Ectodermal cell (in vitro differentiated cells): ENCODE measurements around the gene ZNF507.

ENCODE experiments used
- H3K27ac ChIP-seq: 2 replicates; pipeline ENCODE4 v1.7.0; 2013; ENCODE audit warnings: mild to moderate bottlenecking, low read depth, low read length; ENCODE audit not compliant: insufficient read depth, poor library complexity, severe bottlenecking
- H3K27me3 ChIP-seq: 2 replicates; pipeline ENCODE4 v1.7.0; 2013; ENCODE audit warnings: mild to moderate bottlenecking, low read length; ENCODE audit not compliant: insufficient read depth, control insufficient read depth, poor library complexity, severe bottlenecking
- H3K36me3 ChIP-seq: one replicate; pipeline ENCODE4 v1.7.0; 2013; ENCODE audit warnings: low read length; ENCODE audit not compliant: control insufficient read depth, insufficient read depth
- H3K4me1 ChIP-seq: one replicate; pipeline ENCODE4 v1.7.0; 2013; ENCODE audit warnings: low read length; ENCODE audit not compliant: control insufficient read depth, insufficient read depth
- H3K4me3 ChIP-seq: 2 replicates; pipeline ENCODE4 v1.7.0; 2013; ENCODE audit warnings: low read depth, low read length, control low read depth; ENCODE audit not compliant: insufficient read depth
- H3K9me3 ChIP-seq: 2 replicates; pipeline ENCODE4 v1.7.0; 2013; ENCODE audit warnings: mild to moderate bottlenecking, low read length, moderate library complexity; ENCODE audit not compliant: control insufficient read depth
- WGBS, 2 experiments: methylation state at CpG; one replicate each; pipeline ENCODE4 v1.1.7; 2013; ENCODE audit warnings: missing lambda C conversion rate in 2 of 2; 5-methylcytosine and 5-hydroxymethylcytosine counted together

ZNF507 gene

DNA sequence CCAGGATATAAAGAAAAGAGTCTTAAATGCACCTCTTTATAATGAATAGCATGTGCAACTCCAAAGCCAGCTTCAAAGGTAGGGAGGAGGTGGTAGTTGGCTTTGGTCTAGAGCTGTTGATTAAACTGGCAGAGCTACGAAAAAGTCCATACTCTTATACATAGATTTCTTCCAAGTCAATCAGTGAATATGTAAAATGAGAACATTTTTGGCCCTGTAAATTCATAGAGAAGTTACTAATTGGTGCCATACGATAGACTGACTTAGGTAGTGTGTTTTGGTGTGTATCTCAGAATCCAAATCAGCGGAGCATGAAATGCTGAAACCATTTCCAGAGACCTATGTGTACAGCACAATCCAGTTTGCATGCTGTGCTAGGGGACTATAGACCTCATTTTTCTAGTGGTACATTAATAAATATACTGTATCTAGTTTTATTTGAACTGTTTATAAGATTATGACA lies 43.0 kb downstream of the ZNF507 start:
- Histone ChIP-seq H3K4me1 (no peaks in the 10 kb centered on the region), H3K9me3 (no peaks in the 10 kb centered on the region), H3K27me3 (no peaks in the 10 kb centered on the region), H3K36me3 (no peaks in the 10 kb centered on the region), H3K4me3 (no peak overlapping the region), H3K27ac (no peak overlapping the region)
- 92 to 96% methylated on average over 2 of the region's 3 CpGs for WGBS, 2 experiments

DNA sequence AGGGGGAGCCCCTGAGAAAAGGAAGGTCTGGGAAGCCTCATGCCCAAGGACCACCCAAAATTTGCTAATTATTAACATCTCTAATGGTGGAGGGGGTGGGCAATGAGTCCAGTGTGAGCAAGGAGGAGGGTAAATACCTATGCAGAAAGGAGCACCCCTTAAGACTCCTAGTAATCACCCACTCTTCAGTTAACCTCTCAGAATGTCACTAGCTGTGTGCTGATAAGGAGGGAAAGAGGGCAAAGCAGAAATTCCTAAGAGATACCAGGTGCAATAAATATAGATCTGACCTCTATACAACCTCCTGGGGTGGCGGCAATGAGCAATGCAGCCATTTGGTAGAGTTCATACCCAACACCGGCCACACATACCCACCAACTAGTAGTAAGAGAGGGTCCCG lies 47.5 kb downstream of the ZNF507 start:
- WGBS, 2 experiments, result 90 to 92% methylated on average over 3 of the region's 3 CpGs
- Histone ChIP-seq H3K4me3 (no peak overlapping the region), H3K36me3 (no peaks in the 10 kb centered on the region), H3K27me3 (no peaks in the 10 kb centered on the region), H3K9me3 (no peaks in the 10 kb centered on the region), H3K4me1 (no peaks in the 10 kb centered on the region), H3K27ac (no peak overlapping the region)

DNA sequence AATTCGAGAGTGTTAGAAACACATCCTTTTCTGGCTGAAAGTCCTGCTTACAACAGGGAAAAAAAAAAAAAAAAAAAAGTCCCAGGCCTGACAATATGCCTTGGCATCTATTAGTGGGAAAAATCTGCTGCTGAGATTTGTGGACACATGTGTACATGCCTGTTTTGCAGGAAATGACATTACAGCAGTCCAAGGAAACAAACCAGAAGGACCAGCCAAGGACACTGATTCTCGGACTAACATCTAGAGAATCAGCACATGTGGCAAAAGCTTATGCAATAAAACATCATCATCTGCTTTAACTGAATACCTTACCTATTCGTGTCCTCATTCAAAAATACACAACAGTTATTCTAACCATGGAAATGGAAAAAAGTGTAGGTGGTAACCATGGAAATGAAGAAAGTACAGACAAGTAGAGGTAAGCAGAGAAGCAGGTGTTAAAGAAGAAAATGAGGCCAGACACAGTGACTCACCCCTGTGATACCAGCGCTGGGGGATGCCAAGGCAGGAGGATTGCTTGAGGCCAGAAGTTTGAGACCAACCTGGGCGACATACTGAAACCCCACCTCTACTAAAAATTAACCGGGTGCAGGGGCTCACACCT lies 50.7 kb downstream of the ZNF507 start:
- no peaks in the 10 kb centered on the region for H3K9me3 ChIP-seq
- no peak overlapping the region for H3K27ac ChIP-seq
- no peak overlapping the region for H3K4me3 ChIP-seq
- H3K4me1 ChIP-seq, result no peaks in the 10 kb centered on the region
- H3K27me3 ChIP-seq, result no peaks in the 10 kb centered on the region
- no peaks in the 10 kb centered on the region for H3K36me3 ChIP-seq
- 89 to 91% methylated on average over 5 of the region's 6 CpGs for WGBS, 2 experiments

DNA sequence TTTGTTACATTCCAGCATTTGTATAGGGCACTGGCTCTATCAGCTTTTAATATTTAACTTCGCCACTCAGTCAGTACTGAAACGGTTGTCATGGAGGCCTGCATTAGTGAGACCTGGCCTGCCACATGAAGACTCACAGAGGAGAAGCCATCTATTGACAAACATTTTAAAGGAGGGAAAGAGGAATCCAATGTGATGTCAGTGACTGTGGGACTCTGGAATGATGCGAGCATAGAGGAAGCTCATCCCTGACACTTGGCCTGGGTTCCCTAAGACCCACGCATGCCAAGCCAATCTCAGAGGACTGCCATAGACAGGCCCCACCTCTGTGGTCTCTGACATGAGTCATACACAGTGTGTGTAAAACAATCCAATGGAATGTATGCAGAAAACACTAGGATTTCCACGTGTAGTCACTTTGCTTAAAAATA lies 52.3 kb downstream of the ZNF507 start:
- Histone ChIP-seq H3K27me3 (no peaks in the 10 kb centered on the region), H3K4me3 (no peak overlapping the region), H3K9me3 (no peaks in the 10 kb centered on the region), H3K36me3 (no peaks in the 10 kb centered on the region), H3K27ac (no peak overlapping the region), H3K4me1 (no peaks in the 10 kb centered on the region)
- WGBS, 2 experiments, result 84 to 92% methylated on average over 5 of the region's 5 CpGs

DNA sequence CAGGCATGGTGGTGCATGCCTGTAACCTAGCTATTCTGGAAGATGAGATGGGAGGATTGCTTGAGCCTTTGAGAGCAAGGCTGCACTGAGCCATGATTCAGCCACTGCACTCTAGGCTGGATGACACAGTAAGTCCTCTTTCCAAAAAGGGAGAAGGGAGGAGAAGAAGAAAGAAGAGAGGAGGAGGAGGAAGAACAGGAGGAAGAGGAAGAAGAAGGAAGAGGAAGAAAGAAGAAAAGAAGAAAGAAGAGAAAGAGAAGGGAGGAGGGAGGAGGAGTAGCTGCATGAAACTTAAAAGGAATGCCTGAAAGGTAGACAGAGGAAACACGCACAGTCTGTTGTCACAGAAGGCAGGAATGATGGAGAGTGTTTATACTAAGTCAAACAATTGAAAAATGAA lies 56.6 kb downstream of the ZNF507 start:
- H3K9me3 ChIP-seq, result no peaks in the 10 kb centered on the region
- no peaks in the 10 kb centered on the region for H3K27me3 ChIP-seq
- peaks cover 4% of the 10 kb centered on the region for H3K4me1 ChIP-seq
- WGBS, 2 experiments, result 95 to 100% methylated on average over 1 of the region's 1 CpG
- H3K27ac ChIP-seq, result no peak overlapping the region
- H3K36me3 ChIP-seq, result no peaks in the 10 kb centered on the region
- H3K4me3 ChIP-seq, result no peak overlapping the region

DNA sequence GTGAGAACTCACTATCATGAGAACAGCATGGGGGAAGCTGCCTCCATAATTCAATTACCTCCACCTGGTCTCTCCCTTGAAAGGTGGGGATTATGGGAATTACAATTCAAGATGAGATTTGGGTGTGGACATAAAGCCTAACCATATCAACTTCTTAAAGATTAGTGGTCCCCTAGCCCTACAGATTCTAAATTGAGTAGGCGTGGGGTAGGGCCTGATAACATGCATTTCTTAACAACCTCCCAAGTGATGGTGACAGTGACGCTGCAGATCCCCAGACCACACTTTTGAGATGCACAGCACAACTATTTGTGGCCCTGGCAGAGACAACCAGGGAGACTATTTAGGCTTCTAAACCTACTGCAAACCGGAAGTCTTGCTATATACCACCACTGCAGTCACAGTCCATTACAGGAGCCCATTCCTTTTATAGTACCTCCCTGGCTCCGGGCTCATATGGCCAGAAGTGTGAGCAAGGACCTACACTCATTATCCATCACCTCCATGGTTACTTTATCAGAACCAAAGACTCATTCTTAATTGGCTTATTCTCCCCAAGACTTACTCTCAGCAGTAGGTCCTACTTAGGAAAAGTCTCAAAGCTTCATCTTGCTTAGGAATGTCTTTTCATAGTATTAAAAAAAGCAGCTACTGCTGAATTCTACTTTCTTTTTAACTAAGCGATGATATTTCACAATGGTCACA lies 58.0 kb downstream of the ZNF507 start:
- no peaks in the 10 kb centered on the region for H3K9me3 ChIP-seq
- H3K27ac ChIP-seq, result peak overlapping the region; percentile 98
- no peaks in the 10 kb centered on the region for H3K27me3 ChIP-seq
- no peaks in the 10 kb centered on the region for H3K36me3 ChIP-seq
- H3K4me1 ChIP-seq, result peaks cover 9% of the 10 kb centered on the region
- peak overlapping the region; percentile 84 for H3K4me3 ChIP-seq
- WGBS, 2 experiments, result 77 to 83% methylated on average over 4 to 5 of the region's 5 CpGs

DNA sequence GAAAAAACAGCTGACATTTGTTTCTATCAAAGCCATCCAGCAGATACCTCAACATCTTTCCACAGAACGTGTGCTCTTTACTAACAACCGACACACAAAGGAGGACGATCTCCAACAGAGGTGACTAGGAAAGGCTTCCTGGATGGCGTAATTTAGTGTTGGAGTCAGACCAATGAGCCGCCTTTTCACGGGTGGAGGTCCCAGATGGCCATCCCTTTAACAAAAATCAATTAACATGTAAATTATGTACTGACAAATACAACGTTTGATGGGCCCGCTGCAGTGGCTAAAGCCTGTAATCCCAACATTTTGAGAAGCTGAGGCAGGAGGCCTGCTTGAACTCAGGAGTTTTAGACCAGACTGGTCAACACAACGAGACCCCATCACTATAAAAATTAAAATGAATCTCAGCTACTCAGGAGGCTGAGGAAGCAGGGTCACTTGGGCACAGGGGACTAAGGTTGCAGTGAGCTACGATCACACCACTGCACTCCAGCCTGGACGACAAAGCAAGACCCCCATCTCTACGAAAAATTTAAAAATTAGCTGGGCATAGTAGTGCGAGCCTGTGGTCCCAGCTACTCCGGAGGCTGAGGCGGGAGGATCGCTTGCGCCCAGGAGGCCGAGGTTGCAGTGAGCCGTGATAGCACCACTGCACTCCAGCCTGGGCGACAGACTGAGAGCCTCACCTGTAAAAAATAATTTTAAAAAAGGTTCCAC lies 59.0 kb downstream of the ZNF507 start:
- peak overlapping the region; percentile 98 for H3K27ac ChIP-seq
- no peaks in the 10 kb centered on the region for H3K9me3 ChIP-seq
- peaks cover 9% of the 10 kb centered on the region for H3K4me1 ChIP-seq
- H3K27me3 ChIP-seq, result no peaks in the 10 kb centered on the region
- peak overlapping the region; percentile 84 for H3K4me3 ChIP-seq
- WGBS, 2 experiments, result 35 to 37% methylated on average over 20 of the region's 20 CpGs
- peaks cover 7% of the 10 kb centered on the region for H3K36me3 ChIP-seq

DNA sequence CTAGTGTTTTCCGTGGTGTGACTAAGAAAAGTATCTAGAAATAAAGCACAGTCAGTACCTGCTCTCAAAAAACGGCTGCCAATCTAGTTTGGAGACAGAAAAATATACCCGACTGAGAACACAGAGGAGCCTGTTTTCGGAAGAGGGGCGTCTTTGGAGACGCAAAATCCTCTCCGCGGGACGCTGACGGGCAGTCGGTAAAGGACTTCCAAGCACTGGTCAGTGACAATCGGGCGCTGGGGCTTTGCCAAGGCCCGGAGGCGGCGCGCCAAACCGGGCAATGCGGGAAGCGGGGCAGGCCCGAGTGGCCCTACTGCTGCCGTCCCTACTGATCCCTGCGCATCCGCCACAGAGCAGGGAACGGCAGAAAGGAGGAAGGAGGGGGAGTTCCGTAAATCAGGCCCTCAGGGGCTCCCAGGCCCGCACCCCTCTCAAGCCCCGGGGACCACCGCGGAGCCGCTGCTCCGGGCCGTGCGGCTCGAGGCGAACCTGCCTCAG lies 59.6 kb downstream of the ZNF507 start:
- peaks cover 9% of the 10 kb centered on the region for H3K4me1 ChIP-seq
- H3K9me3 ChIP-seq, result no peaks in the 10 kb centered on the region
- H3K27me3 ChIP-seq, result no peaks in the 10 kb centered on the region
- H3K27ac ChIP-seq, result peak overlapping the region; percentile 98
- peaks cover 14% of the 10 kb centered on the region for H3K36me3 ChIP-seq
- 0% methylated on average over 36 of the region's 36 CpGs for WGBS, 2 experiments
- peak overlapping the region; percentile 84 for H3K4me3 ChIP-seq

DNA sequence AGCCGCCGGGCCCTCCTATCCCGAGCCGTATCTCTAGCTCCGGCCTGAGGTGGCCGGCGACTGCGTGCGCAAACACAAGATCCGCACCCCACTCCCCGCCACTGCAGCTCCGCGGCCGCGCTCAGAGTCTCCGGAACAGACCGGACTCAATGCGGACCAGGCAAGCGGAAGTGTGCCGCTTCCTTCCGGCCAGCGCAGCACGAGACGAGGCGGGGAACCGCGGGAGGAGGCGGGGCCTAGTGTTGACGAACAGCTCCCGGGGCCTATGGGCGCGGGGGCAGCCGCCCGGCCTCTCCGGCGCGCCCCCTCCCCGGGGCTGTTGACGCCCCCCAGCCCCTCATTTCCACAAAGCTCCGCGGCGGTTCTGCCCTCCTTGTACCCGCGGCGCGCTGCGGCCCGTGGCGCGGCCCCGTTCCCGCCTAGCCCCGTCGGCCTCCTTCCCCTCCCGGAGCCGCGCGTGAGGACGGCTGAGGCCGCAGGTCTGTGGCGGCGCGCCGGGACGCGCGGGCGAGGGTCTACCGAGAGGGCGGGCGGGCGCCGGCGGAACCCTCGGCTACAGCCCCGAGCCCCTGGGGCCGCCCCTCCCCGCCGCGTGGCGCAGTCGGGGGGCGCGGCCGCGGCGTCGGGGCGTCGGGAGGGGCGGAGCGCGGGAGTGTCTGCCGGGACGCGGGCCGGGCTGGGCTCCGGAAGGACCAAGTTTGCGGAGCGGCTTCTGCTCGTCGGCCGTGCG lies 60.2 kb downstream of the ZNF507 start, which contains the start of gene DPY19L3:
TSS of gene DPY19L3 (plus strand) at position 340 of the 730 bp plus-strand sequence. CDS start 2,484 bp downstream, outside the sequence.
- H3K4me1 ChIP-seq, result peaks cover 9% of the 10 kb centered on the region
- H3K4me3 ChIP-seq, result peak within 1 kb of the TSS; percentile 84
- peak within 1 kb of the TSS; percentile 98 for H3K27ac ChIP-seq
- no peaks in the 10 kb centered on the region for H3K27me3 ChIP-seq
- H3K9me3 ChIP-seq, result no peaks in the 10 kb centered on the region
- H3K36me3 ChIP-seq, result peaks cover 19% of the 10 kb centered on the region
- 0% methylated on average over 104 of the region's 104 CpGs for WGBS, 2 experiments
